BLaER1 treated with 17β-estradiol and CSF1 and Interleukin-3, amounts not matched to agents 10 nM and 100 nM (cell line): ENCODE results near the gene ECT2.
"Not testable (repeated sequence)": the region's sequence is repeated elsewhere in the genome, so short reads cannot be mapped to it uniquely, and the experiment has no call there.

Experiments used
- H3K27ac ChIP-seq, 11 experiments: shearing (Covaris generic); formaldehyde crosslinking; 2 replicates each; pipeline ENCODE4 v1.8.1; 2022
- H3K27me3 ChIP-seq, 11 experiments: shearing (Covaris generic); formaldehyde crosslinking; 2 replicates each; pipeline ENCODE4 v1.8.1; 2022
- H3K36me3 ChIP-seq, 11 experiments: shearing (Covaris generic); formaldehyde crosslinking; 2 replicates each; pipeline ENCODE4 v1.8.1; 2022
- H3K4me1 ChIP-seq, 10 experiments: shearing (Covaris generic); formaldehyde crosslinking; 2 replicates each; pipeline ENCODE4 v1.8.1; 2022
- H3K4me2 ChIP-seq, 11 experiments: shearing (Covaris generic); formaldehyde crosslinking; 2 replicates each; pipeline ENCODE4 v1.8.1; 2022
- H3K4me3 ChIP-seq, 10 experiments: shearing (Covaris generic); formaldehyde crosslinking; 2 replicates each; pipeline ENCODE4 v1.8.1; 2022
- H3K9ac ChIP-seq, 11 experiments: shearing (Covaris generic); formaldehyde crosslinking; 2 replicates each; pipeline ENCODE4 v1.8.1; 2022
- H3K9me3 ChIP-seq, 11 experiments: shearing (Covaris generic); formaldehyde crosslinking; replicated peaks in 1 of 11; 2 replicates each; pipeline ENCODE4 v1.8.1; 2022
- H4K20me1 ChIP-seq, 11 experiments: shearing (Covaris generic); formaldehyde crosslinking; 2 replicates each; pipeline ENCODE4 v1.8.1; 2022
- Cebpa-rat ChIP-seq, 11 experiments: shearing (Covaris generic); IDR thresholded peaks; 2 replicates each; pipeline ENCODE4 v1.8.1; 2022

ECT2 gene

DNA sequence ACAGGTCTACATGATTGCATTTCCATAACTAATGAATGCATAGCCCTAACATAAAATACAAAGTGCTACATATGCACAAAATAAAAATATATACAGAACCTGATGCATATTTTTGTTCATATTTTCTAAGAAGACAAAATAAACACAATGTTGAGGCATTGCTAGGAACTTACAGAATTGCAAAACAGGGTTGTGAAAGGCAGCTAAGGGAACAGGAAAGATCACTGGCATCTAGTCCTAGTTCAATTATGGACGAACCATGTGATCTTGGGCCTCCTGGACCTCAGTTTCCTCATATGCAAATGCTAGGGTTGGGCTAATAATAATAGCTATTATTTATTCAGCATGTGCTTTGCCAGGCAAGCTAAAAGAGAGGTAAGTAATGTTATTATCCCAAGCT lies 24.1 kb upstream of the ECT2 start:
- Histone ChIP-seq H4K20me1 (no peaks in the 10 kb centered on the region), H3K27ac (no peak overlapping the region), H3K36me3 (no peaks in the 10 kb centered on the region), H3K27me3 (no peaks in the 10 kb centered on the region), H3K4me3 (no peak overlapping the region), H3K9me3 (peaks cover 0 to 10% (median 5%) of the 10 kb centered on the region in 11 experiments; a peak in 7 of 22 replicates), H3K4me1 (0 out of 20 replicates have a peak, but pooled peaks cover 0 to 4% (median 0%) of the 10 kb centered on the region in 10 experiments), H3K9ac (no peak overlapping the region), H3K4me2 (no peak overlapping the region)
- no peak for TF ChIP-seq Cebpa-rat (IDR thresholded peaks at IDR 0.05)

DNA sequence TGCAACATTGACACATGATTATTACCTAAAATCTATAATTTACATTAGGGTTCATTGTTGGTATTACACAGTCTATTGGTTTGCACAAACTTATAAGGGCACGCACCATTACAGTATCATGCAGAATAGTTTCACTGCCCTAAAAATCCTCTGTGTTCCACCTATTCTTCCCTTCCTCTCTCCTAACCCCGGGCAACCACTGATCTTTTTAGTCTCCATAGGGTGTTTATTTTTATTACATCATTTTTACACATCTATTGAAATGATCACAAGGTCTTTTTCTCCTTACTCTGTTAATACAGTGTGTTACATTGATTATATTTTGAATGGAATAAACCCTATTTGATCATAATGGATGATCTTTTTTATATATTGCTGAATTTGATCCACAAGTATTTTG lies 15.5 kb upstream of the ECT2 start:
- TF ChIP-seq Cebpa-rat (IDR thresholded peaks at IDR 0.05): no peak
- H3K9me3 ChIP-seq: peaks cover 0 to 8% (median 0%) of the 10 kb centered on the region in 11 experiments; a peak in 1 of 22 replicates

GRCh38 chr3:172739462-172739861 lies 11.1 kb upstream of the ECT2 start:
- H3K4me2 ChIP-seq: no peak overlapping the region
- H3K36me3 ChIP-seq: no peaks in the 10 kb centered on the region
- no peak overlapping the region for H3K4me3 ChIP-seq
- no peak overlapping the region for H3K9ac ChIP-seq
- no peak for TF ChIP-seq Cebpa-rat (IDR thresholded peaks at IDR 0.05)
- H3K27me3 ChIP-seq: no peaks in the 10 kb centered on the region
- H3K4me1 ChIP-seq: no peaks in the 10 kb centered on the region
- H3K27ac ChIP-seq: no peak overlapping the region
- H4K20me1 ChIP-seq: no peaks in the 10 kb centered on the region
- H3K9me3 ChIP-seq: peaks cover 0 to 8% (median 0%) of the 10 kb centered on the region in 11 experiments; a peak in 1 of 22 replicates

More for the DNA sequence above, 15.5 kb upstream of the ECT2 start:
- Histone ChIP-seq H3K27ac (no peak overlapping the region), H4K20me1 (no peaks in the 10 kb centered on the region), H3K9ac (no peak overlapping the region), H3K36me3 (no peaks in the 10 kb centered on the region), H3K4me3 (no peak overlapping the region), H3K4me1 (no peaks in the 10 kb centered on the region), H3K4me2 (no peak overlapping the region), H3K27me3 (no peaks in the 10 kb centered on the region)

GRCh38 chr3:172746475-172746874 lies 4.1 kb upstream of the ECT2 start:
- H3K27me3 ChIP-seq: no peaks in the 10 kb centered on the region
- no peak overlapping the region for H3K27ac ChIP-seq
- H3K9ac ChIP-seq: no peak overlapping the region
- no peak overlapping the region for H3K4me2 ChIP-seq
- H4K20me1 ChIP-seq: no peaks in the 10 kb centered on the region
- H3K4me3 ChIP-seq: no peak overlapping the region
- no peaks in the 10 kb centered on the region for H3K9me3 ChIP-seq
- TF ChIP-seq Cebpa-rat (IDR thresholded peaks at IDR 0.05): no peak
- H3K36me3 ChIP-seq: no peaks in the 10 kb centered on the region
- H3K4me1 ChIP-seq: peaks cover 1 to 8% (median 6%) of the 10 kb centered on the region in 10 experiments; a peak in 15 of 20 replicates

- H3K9ac ChIP-seq: peak overlapping the region in 5 of 11 experiments; percentile 80 to 96 (median 84); a peak in 10 of 22 replicates
- H3K27ac ChIP-seq: peak overlapping the region in 9 of 11 experiments; percentile 68 to 97 (median 87); a peak in 13 of 22 replicates
- peak overlapping the region in 9 of 10 experiments; percentile 75 to 98 (median 94); a peak in 14 of 20 replicates for H3K4me3 ChIP-seq
- H4K20me1 ChIP-seq: no peaks in the 10 kb centered on the region
- H3K36me3 ChIP-seq: peaks cover 0 to 20% (median 10%) of the 10 kb centered on the region in 11 experiments; a peak in 11 of 22 replicates
- no peak for TF ChIP-seq Cebpa-rat (IDR thresholded peaks at IDR 0.05)
- no peaks in the 10 kb centered on the region for H3K27me3 ChIP-seq
- H3K4me1 ChIP-seq: peaks cover 10 to 27% (median 22%) of the 10 kb centered on the region in 10 experiments; a peak in 19 of 20 replicates
- H3K4me2 ChIP-seq: peak overlapping the region; percentile 70 to 92 (median 78); a peak in 21 of 22 replicates
- H3K9me3 ChIP-seq: no peaks in the 10 kb centered on the region; a peak in 1 of 22 replicates
These were observed 1.1 kb upstream of the ECT2 start for GRCh38 chr3:172749230-172749965.

- no peak for TF ChIP-seq Cebpa-rat (IDR thresholded peaks at IDR 0.05)
- Histone ChIP-seq H3K36me3 (peaks cover 0 to 26% (median 15%) of the 10 kb centered on the region in 11 experiments; a peak in 16 of 22 replicates), H3K27ac (peak overlapping the region; percentile 67 to 97 (median 87); a peak in 21 of 22 replicates)
These were observed 508 bp upstream of the ECT2 start for GRCh38 chr3:172750069-172750367.

DNA sequence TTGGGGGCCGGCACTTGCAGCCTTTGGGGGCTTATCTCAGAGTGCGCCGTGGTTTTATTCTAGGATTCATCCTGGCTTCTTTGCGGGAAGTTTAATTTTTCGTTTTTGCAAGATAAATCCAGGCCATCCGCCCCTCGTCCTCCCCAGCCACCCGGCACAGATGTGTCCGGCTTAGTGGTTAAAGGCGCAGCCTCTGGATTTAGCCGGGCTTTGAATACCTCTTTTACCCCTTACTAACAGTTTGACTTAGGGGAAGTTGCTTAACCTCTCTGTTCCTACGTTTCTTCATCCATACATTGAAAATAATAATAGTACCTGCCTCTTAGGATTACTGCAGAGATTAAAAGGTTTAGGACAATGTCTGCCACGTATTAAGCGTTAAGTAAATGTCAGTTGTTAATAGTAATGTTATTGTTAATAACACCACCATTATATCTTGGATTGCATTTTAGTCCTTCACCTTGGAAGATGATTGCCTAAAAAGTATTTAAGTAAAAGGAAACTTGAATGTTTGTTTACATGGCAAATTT lies 714 bp downstream of the ECT2 start:
- H3K4me3 ChIP-seq: peak overlapping the region; percentile 75 to 98 (median 94)
- peak overlapping the region; percentile 70 to 88 (median 81) for H3K4me2 ChIP-seq
- peak overlapping the region; percentile 80 to 96 (median 90) for H3K9ac ChIP-seq
- peaks cover 7 to 38% (median 27%) of the 10 kb centered on the region in 11 experiments; a peak in 21 of 22 replicates for H3K36me3 ChIP-seq
- TF ChIP-seq Cebpa-rat (IDR thresholded peaks at IDR 0.05): no peak
- no peaks in the 10 kb centered on the region; a peak in 1 of 22 replicates for H3K9me3 ChIP-seq
- H3K27me3 ChIP-seq: no peaks in the 10 kb centered on the region
- H3K27ac ChIP-seq: peak overlapping the region; percentile 49 to 97 (median 87)
- no peaks in the 10 kb centered on the region for H4K20me1 ChIP-seq
- H3K4me1 ChIP-seq: peaks cover 10 to 27% (median 22%) of the 10 kb centered on the region in 10 experiments; a peak in 19 of 20 replicates

More at GRCh38 chr3:172750069-172750367, 508 bp upstream of the ECT2 start:
- H3K9me3 ChIP-seq: no peaks in the 10 kb centered on the region; a peak in 1 of 22 replicates
- H3K9ac ChIP-seq: peak overlapping the region; percentile 80 to 96 (median 90)
- peak overlapping the region; percentile 75 to 98 (median 94) for H3K4me3 ChIP-seq
- no peaks in the 10 kb centered on the region for H4K20me1 ChIP-seq
- H3K4me2 ChIP-seq: peak overlapping the region; percentile 70 to 92 (median 78)
- no peaks in the 10 kb centered on the region for H3K27me3 ChIP-seq
- H3K4me1 ChIP-seq: peaks cover 10 to 27% (median 22%) of the 10 kb centered on the region in 10 experiments; a peak in 19 of 20 replicates

GRCh38 chr3:172752651-172753050 lies 2.1 kb downstream of the ECT2 start:
- Histone ChIP-seq H3K36me3 (peaks cover 12 to 53% (median 39%) of the 10 kb centered on the region in 11 experiments; a peak in 21 of 22 replicates), H3K4me2 (peak overlapping the region; percentile 2 to 88 (median 80); a peak in 20 of 22 replicates), H3K4me3 (peak overlapping the region in 2 of 10 experiments; percentile 75 to 92; a peak in 3 of 20 replicates)

DNA sequence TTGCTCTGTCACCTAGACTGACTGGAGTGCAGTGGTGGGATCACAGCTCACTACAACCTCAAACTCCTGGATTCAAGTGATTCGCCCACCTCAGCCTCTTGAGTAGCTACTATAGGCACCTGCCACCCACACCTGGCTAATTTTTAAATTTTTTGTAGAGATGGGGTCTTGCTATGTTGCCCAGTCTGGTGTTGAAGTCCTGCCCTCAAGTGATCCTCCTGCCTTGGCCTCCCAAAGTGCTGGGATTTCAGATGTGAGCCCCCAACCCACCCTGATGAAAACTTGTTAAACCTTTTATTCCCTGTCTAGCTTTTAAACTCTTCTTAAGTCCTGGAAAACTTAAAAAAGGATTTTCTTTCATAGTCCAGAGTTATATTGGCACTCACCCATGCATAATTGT lies 2.6 kb downstream of the ECT2 start:
- H3K4me1 ChIP-seq: peaks cover 13 to 31% (median 26%) of the 10 kb centered on the region in 10 experiments; a peak in 19 of 20 replicates
- H3K4me3 ChIP-seq: no peak overlapping the region
- peak overlapping the region in 10 of 11 experiments; percentile 70 to 88 (median 82); a peak in 9 of 22 replicates for H3K4me2 ChIP-seq
- peaks cover 17 to 57% (median 43%) of the 10 kb centered on the region in 11 experiments; a peak in 21 of 22 replicates for H3K36me3 ChIP-seq
- no peaks in the 10 kb centered on the region for H3K27me3 ChIP-seq
- no peaks in the 10 kb centered on the region for H4K20me1 ChIP-seq
- H3K9ac ChIP-seq: no peak overlapping the region
- TF ChIP-seq Cebpa-rat (IDR thresholded peaks at IDR 0.05): no peak
- no peak overlapping the region for H3K27ac ChIP-seq
- H3K9me3 ChIP-seq: no peaks in the 10 kb centered on the region; a peak in 1 of 22 replicates

More at GRCh38 chr3:172752651-172753050, 2.1 kb downstream of the ECT2 start:
- no peak overlapping the region for H3K27ac ChIP-seq
- TF ChIP-seq Cebpa-rat (IDR thresholded peaks at IDR 0.05): no peak
- H3K27me3 ChIP-seq: no peaks in the 10 kb centered on the region
- no peaks in the 10 kb centered on the region; a peak in 1 of 22 replicates for H3K9me3 ChIP-seq
- no peaks in the 10 kb centered on the region for H4K20me1 ChIP-seq
- H3K4me1 ChIP-seq: peaks cover 10 to 28% (median 24%) of the 10 kb centered on the region in 10 experiments; a peak in 19 of 20 replicates
- H3K9ac ChIP-seq: no peak overlapping the region

DNA sequence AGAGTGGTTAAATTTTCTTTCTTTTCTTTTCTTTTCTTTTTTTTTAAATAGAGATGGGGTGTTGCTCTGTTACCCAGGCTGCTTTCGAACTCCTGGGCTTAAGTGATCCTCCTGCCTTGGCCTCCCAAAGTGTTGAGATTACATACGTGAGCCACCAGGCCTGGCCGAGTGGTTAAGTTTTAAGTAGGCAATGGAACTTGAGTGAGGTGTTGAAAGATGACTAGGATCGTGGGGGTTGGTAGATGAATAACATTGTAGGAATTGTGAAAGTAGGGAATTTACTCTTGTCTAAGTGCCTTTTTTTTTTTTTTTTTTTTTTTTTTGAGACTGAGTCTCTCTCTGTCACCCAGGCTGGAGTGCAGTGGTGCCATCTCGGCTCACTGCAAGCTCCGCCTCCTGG lies 9.9 kb downstream of the ECT2 start:
- H4K20me1 ChIP-seq: not testable (repeated sequence)
- H3K36me3 ChIP-seq: peaks cover 71 to 100% (median 92%) of the 10 kb centered on the region in 11 experiments

More for the DNA sequence above, 9.9 kb downstream of the ECT2 start:
- H3K27ac ChIP-seq, H3K9ac ChIP-seq, H3K9me3 ChIP-seq, H3K27me3 ChIP-seq, H3K4me2 ChIP-seq, H3K4me3 ChIP-seq, H3K4me1 ChIP-seq: not testable (repeated sequence)
